Endothelial cell of umbilical vein (primary cell): ENCODE data around the gene SLC45A1. TPM values are rescaled to one million over a fixed set of nuclear protein-coding genes. Genes with fewer than 3 reads are reported as not detected.

Experiments used
- BruUV-seq: library from RNA; stranded (reverse); fragments of 400-500 nt; replicated peaks from 2 replicates; lab custom pipeline; 2021; lab: Mats Ljungman, UMichigan
- CTCF ChIA-PET: fragments of 300-600, 350-600 bp; sonication (Branson Sonifier 250); formaldehyde crosslinking; loops from one replicate; lab custom pipeline; 2021; ENCODE audit warnings: antibody characterized with exemption, inconsistent platforms; lab: Charles Lee
- POLR2A ChIA-PET: fragments of 300-600, 350-600 bp; sonication (Branson Sonifier 250); formaldehyde crosslinking; loops from one replicate; lab custom pipeline; 2021; ENCODE audit warnings: antibody characterized with exemption, inconsistent platforms; lab: Charles Lee
- DNase-seq: peaks from one replicate; pipeline ENCODE4 v3.0.0-alpha.2; 2011; ENCODE audit warnings: low read depth, low spot score
- FAIRE-seq: peaks from 2 replicates; lab custom pipeline; 2011; peaks lifted over from hg19 to GRCh38; lab: Jason Lieb, UNC
- H2AFZ ChIP-seq: 2 replicates; pipeline ENCODE4 v1.6.0; 2012; ENCODE audit warnings: low read depth, low read length, control low read depth, inconsistent platforms
- H3K27ac ChIP-seq: 2 replicates; pipeline ENCODE4 v1.5.1; 2011; ENCODE audit warnings: low read depth, mild to moderate bottlenecking, control low read depth, low read length, moderate library complexity; ENCODE audit not compliant: insufficient read depth
- H3K27me3 ChIP-seq, 2 experiments: 2 replicates each; pipeline versions ENCODE4 v1.6.0 to v1.6.1; 2011; ENCODE audit warnings: low read length in 2 of 2, mixed read lengths in 1 of 2; ENCODE audit not compliant: control insufficient read depth in 2 of 2, insufficient read depth in 2 of 2
- H3K36me3 ChIP-seq, 2 experiments: 2 replicates in 1 of 2; 3 replicates in 1 of 2; pipeline ENCODE4 v1.5.1; 2011; ENCODE audit warnings: low read length in 2 of 2, mild to moderate bottlenecking in 1 of 2, moderate library complexity in 1 of 2; ENCODE audit not compliant: control insufficient read depth in 2 of 2, insufficient read depth in 2 of 2; ENCODE audit errors: extremely low read depth in 1 of 2
- H3K4me1 ChIP-seq: 3 replicates; pipeline ENCODE4 v1.5.1; 2011; ENCODE audit warnings: mild to moderate bottlenecking, low read length; ENCODE audit not compliant: control insufficient read depth, insufficient read depth; ENCODE audit errors: extremely low read depth
- H3K4me2 ChIP-seq: 2 replicates; pipeline ENCODE4 v1.6.1; 2011; ENCODE audit warnings: low read length, control low read depth, mixed read lengths; ENCODE audit not compliant: insufficient read depth
- H3K4me3 ChIP-seq, 3 experiments: fragments of 200-600 bp in 1 of 3; sonication (generic), shearing (Covaris generic) in 1 of 3; replicated peaks in 1 of 3; 2 replicates each; pipeline ENCODE4 v1.5.1; 2011 to 2016; ENCODE audit warnings: control low read depth in 3 of 3, low read length in 3 of 3, mild to moderate bottlenecking in 2 of 3, inconsistent platforms in 1 of 3, low read depth in 1 of 3, moderate library complexity in 1 of 3; ENCODE audit not compliant: insufficient read depth in 1 of 3
- H3K79me2 ChIP-seq: 2 replicates; pipeline ENCODE4 v1.6.0; 2012; ENCODE audit warnings: low read length, inconsistent platforms; ENCODE audit not compliant: control insufficient read depth, insufficient read depth
- H3K9ac ChIP-seq: replicated peaks from 2 replicates; pipeline ENCODE3; 2011; ENCODE audit warnings: low read length, control low read depth; ENCODE audit not compliant: insufficient read depth; ENCODE audit errors: extremely low read depth
- H3K9me1 ChIP-seq: replicated peaks from 3 replicates; pipeline ENCODE4 v1.6.0; 2011; ENCODE audit warnings: mild to moderate bottlenecking, low read length; ENCODE audit not compliant: control insufficient read depth, insufficient read depth; ENCODE audit errors: extremely low read depth
- H3K9me3 ChIP-seq: replicated peaks from 2 replicates; pipeline ENCODE4 v1.5.1; 2012; ENCODE audit warnings: low read length, inconsistent platforms; ENCODE audit not compliant: control insufficient read depth, insufficient read depth
- H4K20me1 ChIP-seq: replicated peaks from 2 replicates; pipeline ENCODE3; 2011; ENCODE audit warnings: mild to moderate bottlenecking, low read length; ENCODE audit not compliant: control insufficient read depth, insufficient read depth; ENCODE audit errors: extremely low read depth
- EZH2 ChIP-seq: IDR thresholded peaks from 2 replicates; pipeline ENCODE4 v1.6.1; 2012; ENCODE audit warnings: borderline replicate concordance, low read depth, mild to moderate bottlenecking, moderate library complexity, low read length, inconsistent platforms; ENCODE audit not compliant: severe bottlenecking
- FOS ChIP-seq: IDR thresholded peaks from 2 replicates; pipeline ENCODE4 v1.6.1; 2011; ENCODE audit warnings: mild to moderate bottlenecking, low read length, moderate library complexity, borderline replicate concordance; ENCODE audit not compliant: insufficient read depth
- GATA2 ChIP-seq: IDR thresholded peaks from 2 replicates; pipeline ENCODE4 v1.7.0; 2011; ENCODE audit warnings: low read depth, mild to moderate bottlenecking, moderate library complexity, mixed read lengths, low read length; ENCODE audit not compliant: insufficient read length, insufficient read depth
- JUN ChIP-seq: IDR thresholded peaks from 2 replicates; pipeline ENCODE4 v1.6.1; 2011; ENCODE audit warnings: borderline replicate concordance, low read depth; ENCODE audit not compliant: insufficient read length, insufficient read depth
- MYC ChIP-seq: IDR thresholded peaks from one replicate; pipeline ENCODE4 v1.6.1; 2011; ENCODE audit warnings: mild to moderate bottlenecking, low read depth, low read length
- POLR2A ChIP-seq: IDR thresholded peaks from 2 replicates; pipeline ENCODE4 v1.6.1; 2012; ENCODE audit warnings: low read depth, mild to moderate bottlenecking, control low read depth, low read length
- POLR2AphosphoS5 ChIP-seq: IDR thresholded peaks from 2 replicates; pipeline ENCODE4 v1.6.1; 2012; ENCODE audit warnings: low read depth, mild to moderate bottlenecking, control low read depth, low read length, moderate library complexity; ENCODE audit not compliant: insufficient read depth
- dilution Hi-C: fragments of 300-500 bp; cut with MboI; formaldehyde crosslinking; loops from one replicate; pipeline ENCODE4 v1.15.0; 2019; ENCODE audit warnings: low sequenced_read_pairs; ENCODE audit not compliant: extremely low pct_ligation_motif_present
- intact Hi-C: fragments of 100-400 bp; cut with micrococcal nuclease; formaldehyde crosslinking; loops from one replicate; pipeline ENCODE4 v1.10.0; 2022
- polyA plus RNA-seq, 4 experiments: library from polyadenylated mRNA; depleted of rRNA in 3 of 4; stranded (reverse) in 3 of 4; unstranded in 1 of 4; fragments of >200 nt; gene quantifications; 2 replicates each; pipeline versions ENCODE4 v1.2.1 to v1.2.3, GENCODE V29; 2011 to 2012; ENCODE audit warnings: missing spikeins in 1 of 4
- total RNA-seq: library from RNA; stranded (reverse); gene quantifications from 2 replicates; pipeline ENCODE4 v1.2.3, GENCODE V29; 2021
- TF ChIP-seq, protein P1 (sequence below): IDR thresholded peaks from 2 replicates; pipeline ENCODE4 v1.6.1; 2011; ENCODE audit not compliant: insufficient read depth, insufficient read length
- TF ChIP-seq, protein P2 (sequence below), 2 donors: IDR thresholded peaks; 1 replicate in 1 of 2; 2 replicates in 1 of 2; pipeline ENCODE4 v1.5.1; 2011; ENCODE audit warnings: low read length in 2 of 2, mild to moderate bottlenecking in 2 of 2, moderate library complexity in 2 of 2, control low read depth in 1 of 2, inconsistent platforms in 1 of 2, low read depth in 1 of 2; ENCODE audit not compliant: insufficient read depth in 1 of 2; ENCODE audit errors: extremely low read depth in 1 of 2

The SLC45A1 gene
- total and polyA plus RNA-seq, 2 donors (not counting 3 experiments of a cell fraction or from before 2014, with no cell fraction given) = 1.3 to 1.4 TPM

GRCh38 chr1:8330271-8331125 is 12.6 kb downstream of the SLC45A1 start:
- no TSS peak for BruUV-seq

More at GRCh38 chr1:8330271-8331125, 12.6 kb downstream of the SLC45A1 start:
- no peak for DNase-seq
- Histone ChIP-seq H2AFZ (no peak overlapping the region), H3K4me3 (no peak overlapping the region), H4K20me1 (no peaks in the 10 kb centered on the region), H3K4me1 (no peaks in the 10 kb centered on the region), H3K4me2 (no peak overlapping the region), H3K9me1 (no peaks in the 10 kb centered on the region), H3K27me3 (no peaks in the 10 kb centered on the region), H3K79me2 (no peaks in the 10 kb centered on the region), H3K27ac (no peak overlapping the region), H3K9me3 (no peaks in the 10 kb centered on the region), H3K9ac (no peak overlapping the region), H3K36me3 (no peaks in the 10 kb centered on the region)
- intact Hi-C loops (no loop called here), dilution Hi-C loops (no loop called here)
- FAIRE-seq = no peak
- TF ChIP-seq FOS (no peak), POLR2AphosphoS5 (no peak), JUN (no peak), GATA2 (no peak), POLR2A (no peak), EZH2 (no peak), MYC (no peak)
- TF ChIP-seq, protein P1, sequence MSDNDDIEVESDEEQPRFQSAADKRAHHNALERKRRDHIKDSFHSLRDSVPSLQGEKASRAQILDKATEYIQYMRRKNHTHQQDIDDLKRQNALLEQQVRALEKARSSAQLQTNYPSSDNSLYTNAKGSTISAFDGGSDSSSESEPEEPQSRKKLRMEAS = no peak
- TF ChIP-seq, protein P2, sequence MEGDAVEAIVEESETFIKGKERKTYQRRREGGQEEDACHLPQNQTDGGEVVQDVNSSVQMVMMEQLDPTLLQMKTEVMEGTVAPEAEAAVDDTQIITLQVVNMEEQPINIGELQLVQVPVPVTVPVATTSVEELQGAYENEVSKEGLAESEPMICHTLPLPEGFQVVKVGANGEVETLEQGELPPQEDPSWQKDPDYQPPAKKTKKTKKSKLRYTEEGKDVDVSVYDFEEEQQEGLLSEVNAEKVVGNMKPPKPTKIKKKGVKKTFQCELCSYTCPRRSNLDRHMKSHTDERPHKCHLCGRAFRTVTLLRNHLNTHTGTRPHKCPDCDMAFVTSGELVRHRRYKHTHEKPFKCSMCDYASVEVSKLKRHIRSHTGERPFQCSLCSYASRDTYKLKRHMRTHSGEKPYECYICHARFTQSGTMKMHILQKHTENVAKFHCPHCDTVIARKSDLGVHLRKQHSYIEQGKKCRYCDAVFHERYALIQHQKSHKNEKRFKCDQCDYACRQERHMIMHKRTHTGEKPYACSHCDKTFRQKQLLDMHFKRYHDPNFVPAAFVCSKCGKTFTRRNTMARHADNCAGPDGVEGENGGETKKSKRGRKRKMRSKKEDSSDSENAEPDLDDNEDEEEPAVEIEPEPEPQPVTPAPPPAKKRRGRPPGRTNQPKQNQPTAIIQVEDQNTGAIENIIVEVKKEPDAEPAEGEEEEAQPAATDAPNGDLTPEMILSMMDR (IDR thresholded peaks at IDR 0.05; ENCODE audit: extremely low read depth in 1 of 2, insufficient read depth in 1 of 2, low read depth in 1 of 2, low read length in 2 of 2) = no peak
- POLR2A ChIA-PET = no interaction called here
- CTCF ChIA-PET = no interaction called here
